Esophagus muscularis mucosa (tissue), 4 donors: ENCODE data around the gene ANO8. TPM values are rescaled to one million over a fixed set of nuclear protein-coding genes. Genes with fewer than 3 reads are reported as not detected.
A peak's percentile ranks its signal among the peaks of the same experiment; 100 is the strongest.
"Not testable (repeated sequence)": the region's sequence is repeated elsewhere in the genome, so short reads cannot be mapped to it uniquely, and the experiment has no call there.

Experiments
- DNase-seq: peaks from one replicate; pipeline ENCODE4 v3.0.0-alpha.2; 2017; ENCODE audit errors: extremely low spot score
- H3K27ac ChIP-seq, 4 donors: fragments of 200-600 bp; sonication (generic); replicated peaks in 1 of 4; 1 replicate in 3 of 4; 2 replicates in 1 of 4; pipeline ENCODE4 v1.5.1; 2016 to 2019; ENCODE audit warnings: mild to moderate bottlenecking in 1 of 4
- H3K27me3 ChIP-seq, 4 donors: fragments of 200-600 bp; sonication (generic); one replicate each; pipeline versions ENCODE4 v1.5.1 to v1.6.0; 2016 to 2019
- H3K36me3 ChIP-seq, 4 donors: fragments of 200-600 bp; sonication (generic); one replicate each; pipeline ENCODE4 v1.5.1; 2016 to 2019
- H3K4me1 ChIP-seq, 4 donors: fragments of 200-600 bp; sonication (generic); one replicate each; pipeline ENCODE4 v1.5.1; 2016 to 2019
- H3K4me3 ChIP-seq, 4 donors: fragments of 200-600 bp; sonication (generic); 1 replicate in 2 of 4; 2 replicates in 2 of 4; pipeline ENCODE4 v1.5.1; 2016 to 2019; ENCODE audit warnings: mild to moderate bottlenecking in 4 of 4, moderate library complexity in 1 of 4
- H3K9me3 ChIP-seq, 4 donors: fragments of 200-600 bp; sonication (generic); 1 replicate in 3 of 4; 2 replicates in 1 of 4; pipeline ENCODE4 v1.5.1; 2016 to 2019
- EP300 ChIP-seq: sonication (generic); formaldehyde crosslinking; IDR thresholded peaks from one replicate; pipeline ENCODE4 v1.6.1; 2017; ENCODE audit warnings: antibody characterized with exemption
- POLR2A ChIP-seq: fragments of 450-650 bp; IDR thresholded peaks from one replicate; pipeline ENCODE4 v1.6.1; 2017; ENCODE audit warnings: antibody characterized with exemption, moderate library complexity, mild to moderate bottlenecking, low read depth
- POLR2AphosphoS5 ChIP-seq, 2 donors: sonication (generic); formaldehyde crosslinking; IDR thresholded peaks; one replicate each; pipeline ENCODE4 v1.6.1; 2017; ENCODE audit warnings: antibody characterized with exemption in 2 of 2
- WGBS: methylation state at CpG from one replicate; pipeline ENCODE4 v1.1.5; 2018; 5-methylcytosine and 5-hydroxymethylcytosine counted together
- intact Hi-C: fragments of 100-400 bp; cut with DNase I; formaldehyde crosslinking; loops from one replicate; pipeline ENCODE4 v1.15.1; 2023
- total RNA-seq, 4 donors: library from RNA; depleted of rRNA; stranded (reverse); fragments of >200 nt; gene quantifications; one replicate each; pipeline versions ENCODE4 v1.1.0 to v1.2.1, GENCODE V29; 2016
- TF ChIP-seq, protein P1 (sequence below), 3 experiments: fragments of 200-600 bp in 2 of 3; fragments of 450-650 bp in 1 of 3; sonication (generic) in 2 of 3; IDR thresholded peaks; one replicate each; pipeline ENCODE4 v1.5.1; 2017 to 2019; ENCODE audit warnings: antibody characterized with exemption in 3 of 3, mild to moderate bottlenecking in 2 of 3, moderate library complexity in 1 of 3

The ANO8 gene
- total RNA-seq, 4 donors from 2014 or later, result 2.9 to 7.4 (median 4.0) TPM

DNA sequence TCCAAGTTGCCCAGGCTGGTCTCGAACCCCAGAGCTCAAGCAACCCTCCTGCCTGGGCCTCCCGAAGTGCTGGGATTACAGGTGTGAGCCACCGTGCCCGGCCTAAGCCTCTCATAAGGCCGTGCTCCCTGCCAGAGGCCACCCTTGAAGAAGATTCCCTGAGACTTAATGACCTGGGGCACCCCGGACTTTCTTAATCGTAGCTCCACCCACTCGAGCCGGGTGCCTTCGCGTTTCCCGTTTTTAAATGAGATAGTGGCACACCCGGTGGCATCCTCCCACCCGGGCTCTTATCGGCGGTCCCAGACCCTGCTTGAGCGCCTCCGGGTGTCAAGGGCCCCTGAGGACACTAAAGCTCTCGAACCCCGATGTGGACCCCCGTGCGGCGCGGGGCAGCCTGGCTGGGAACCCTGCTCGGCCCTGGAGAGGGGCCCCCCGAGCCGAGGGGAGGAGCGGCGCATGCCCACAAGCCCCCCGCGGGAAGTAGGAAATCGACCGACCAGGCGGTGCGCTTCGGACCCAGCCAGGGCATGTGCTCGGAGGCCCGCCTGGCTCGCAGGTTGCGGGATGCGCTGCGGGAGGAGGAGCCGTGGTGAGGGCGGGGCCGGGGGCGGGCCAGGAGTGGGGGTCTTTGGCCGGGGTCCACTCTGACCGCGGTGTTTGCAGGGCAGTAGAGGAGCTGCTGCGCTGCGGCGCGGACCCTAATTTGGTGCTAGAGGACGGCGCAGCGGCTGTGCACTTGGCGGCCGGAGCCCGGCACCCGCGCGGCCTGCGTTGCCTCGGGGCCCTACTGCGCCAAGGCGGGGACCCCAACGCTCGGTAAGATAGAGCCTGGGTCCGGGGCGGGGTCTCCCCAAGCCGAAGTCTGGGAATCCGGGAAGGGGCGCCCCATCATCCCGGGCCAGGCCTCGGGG is 53.0 kb downstream of the ANO8 start, which contains the start of gene ANKLE1:
ANKLE1 (plus strand) TSS at position 511 of the 914 bp plus-strand sequence; CDS start at position 531, 20 bp downstream.
- no peaks in the 10 kb centered on the region for H3K9me3 ChIP-seq
- H3K4me3 ChIP-seq, result peak within 1 kb of the TSS; percentile 35 to 57 (median 48)
- intact Hi-C loops, result loop anchor here (1.0 to 2.0 kb wide), 2 partner anchors 76 to 215 kb away; no protein-coding TSS in a partner anchor
- no peak within 1 kb of the TSS for H3K27ac ChIP-seq
- H3K27me3 ChIP-seq, result peaks cover 0 to 29% (median 12%) of the 10 kb centered on the region in 4 donors
- WGBS, result 8% methylated on average over 49 of the region's 75 CpGs
- TF ChIP-seq, protein P1, sequence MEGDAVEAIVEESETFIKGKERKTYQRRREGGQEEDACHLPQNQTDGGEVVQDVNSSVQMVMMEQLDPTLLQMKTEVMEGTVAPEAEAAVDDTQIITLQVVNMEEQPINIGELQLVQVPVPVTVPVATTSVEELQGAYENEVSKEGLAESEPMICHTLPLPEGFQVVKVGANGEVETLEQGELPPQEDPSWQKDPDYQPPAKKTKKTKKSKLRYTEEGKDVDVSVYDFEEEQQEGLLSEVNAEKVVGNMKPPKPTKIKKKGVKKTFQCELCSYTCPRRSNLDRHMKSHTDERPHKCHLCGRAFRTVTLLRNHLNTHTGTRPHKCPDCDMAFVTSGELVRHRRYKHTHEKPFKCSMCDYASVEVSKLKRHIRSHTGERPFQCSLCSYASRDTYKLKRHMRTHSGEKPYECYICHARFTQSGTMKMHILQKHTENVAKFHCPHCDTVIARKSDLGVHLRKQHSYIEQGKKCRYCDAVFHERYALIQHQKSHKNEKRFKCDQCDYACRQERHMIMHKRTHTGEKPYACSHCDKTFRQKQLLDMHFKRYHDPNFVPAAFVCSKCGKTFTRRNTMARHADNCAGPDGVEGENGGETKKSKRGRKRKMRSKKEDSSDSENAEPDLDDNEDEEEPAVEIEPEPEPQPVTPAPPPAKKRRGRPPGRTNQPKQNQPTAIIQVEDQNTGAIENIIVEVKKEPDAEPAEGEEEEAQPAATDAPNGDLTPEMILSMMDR (IDR thresholded peaks at IDR 0.05), result no peak
- TF ChIP-seq POLR2AphosphoS5 (IDR thresholded peaks at IDR 0.05) (no peak), EP300 (no peak), POLR2A (no peak)
- H3K4me1 ChIP-seq, result peaks cover 14 to 20% (median 18%) of the 10 kb centered on the region in 4 donors
- peaks cover 6 to 34% (median 27%) of the 10 kb centered on the region in 4 donors for H3K36me3 ChIP-seq
- no peak for DNase-seq

DNA sequence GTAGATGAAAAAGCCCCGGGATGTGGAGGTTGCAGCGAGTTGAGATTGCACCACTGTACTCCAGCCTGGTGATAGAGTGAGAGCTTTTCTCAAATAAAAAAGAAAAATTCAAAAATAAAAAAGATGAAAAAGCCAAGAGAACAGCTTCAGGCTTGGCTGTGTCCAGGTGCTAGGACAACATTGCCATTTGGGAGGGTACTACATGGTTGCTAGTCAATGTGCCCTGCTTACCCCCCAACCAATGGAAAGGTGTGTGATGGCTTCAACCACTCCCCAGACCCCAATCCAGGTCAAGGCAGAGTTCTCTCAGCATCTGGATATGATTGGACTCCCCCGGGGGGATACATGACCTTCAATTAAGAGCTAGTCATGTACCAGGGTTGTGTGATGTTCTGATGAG is 55.2 kb downstream of the ANO8 start:
- H3K4me3 ChIP-seq, result no peak overlapping the region
- WGBS, result 93% methylated on average over 3 of the region's 3 CpGs
- no peaks in the 10 kb centered on the region for H3K9me3 ChIP-seq
- no peak for DNase-seq
- intact Hi-C loops, result no loop called here
- H3K4me1 ChIP-seq, result peaks cover 14 to 20% (median 18%) of the 10 kb centered on the region in 4 donors
- peaks cover 0 to 29% (median 12%) of the 10 kb centered on the region in 4 donors for H3K27me3 ChIP-seq
- peaks cover 19 to 56% (median 49%) of the 10 kb centered on the region in 4 donors for H3K36me3 ChIP-seq
- TF ChIP-seq POLR2A, result no peak
- TF ChIP-seq EP300, result no peak
- TF ChIP-seq, protein P1 (IDR thresholded peaks at IDR 0.05), result no peak
- TF ChIP-seq POLR2AphosphoS5 (IDR thresholded peaks at IDR 0.05), result no peak
- H3K27ac ChIP-seq, result no peak overlapping the region

DNA sequence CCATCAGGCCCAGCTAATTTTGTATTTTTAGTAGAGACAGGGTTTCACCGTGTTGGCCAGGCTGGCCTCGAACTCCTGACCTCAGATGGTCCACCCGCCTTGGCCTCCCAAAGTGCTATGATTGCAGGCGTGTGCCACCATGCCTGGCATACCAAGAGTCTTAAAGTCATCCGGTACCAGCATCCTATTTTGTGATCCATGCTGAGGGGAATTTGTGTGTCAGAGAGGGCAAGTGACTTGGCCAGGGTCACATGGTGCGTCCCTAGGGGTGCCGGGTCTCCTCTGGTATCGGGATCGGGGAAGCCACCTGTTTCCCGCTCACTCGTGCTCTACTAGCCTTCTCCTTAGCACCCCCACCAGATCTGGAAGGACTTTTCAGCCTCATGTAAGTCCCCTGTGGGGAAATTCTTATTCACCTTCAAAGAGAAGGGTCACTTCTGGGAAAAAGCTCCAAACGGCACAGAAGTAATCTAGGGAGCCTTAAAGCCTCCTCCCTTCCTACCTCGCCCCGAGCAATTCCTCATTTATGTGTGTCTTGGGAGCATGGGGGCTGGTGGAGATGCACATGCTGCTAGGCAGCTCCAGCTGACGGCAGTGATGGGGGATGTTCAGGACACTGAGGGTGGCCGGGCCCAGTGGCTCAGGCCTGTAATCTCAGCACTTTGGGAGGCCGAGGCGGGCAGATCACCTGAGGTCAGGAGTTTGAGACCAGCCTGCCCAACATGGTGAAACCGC is 59.0 kb downstream of the ANO8 start:
- no peak overlapping the region for H3K4me3 ChIP-seq
- DNase-seq, result no peak
- no peak for TF ChIP-seq EP300
- no peak for TF ChIP-seq POLR2A
- TF ChIP-seq, protein P1 (IDR thresholded peaks at IDR 0.05), result no peak
- no peak for TF ChIP-seq POLR2AphosphoS5 (IDR thresholded peaks at IDR 0.05)
- peaks cover 53 to 94% (median 85%) of the 10 kb centered on the region in 4 donors for H3K36me3 ChIP-seq
- no peaks in the 10 kb centered on the region for H3K9me3 ChIP-seq
- H3K27me3 ChIP-seq, result peaks cover 0 to 1% (median 0%) of the 10 kb centered on the region in 4 donors
- no peak overlapping the region for H3K27ac ChIP-seq
- whole genome bisulfite sequencing, result 95% methylated on average over 15 of the region's 19 CpGs
- intact Hi-C loops, result no loop called here
- no peaks in the 10 kb centered on the region for H3K4me1 ChIP-seq

DNA sequence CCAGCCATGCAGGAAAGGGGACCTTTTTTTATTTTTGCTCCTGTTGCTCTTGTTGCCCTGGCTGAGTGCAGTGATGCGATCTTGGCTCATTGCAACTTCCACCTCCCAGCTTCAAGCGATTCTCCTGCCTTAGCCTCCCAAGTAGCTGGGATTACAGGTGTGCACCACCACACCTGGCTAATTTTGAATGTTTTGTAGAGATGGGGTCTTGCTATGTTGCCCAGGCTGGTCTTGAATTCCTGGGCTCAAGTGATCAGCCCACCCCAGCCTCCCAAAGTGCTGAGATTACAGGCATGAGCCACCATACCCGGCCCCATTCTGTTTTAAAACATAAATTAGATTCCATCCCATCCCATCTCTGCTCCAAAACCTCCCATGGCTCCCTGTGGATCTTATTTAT is 59.8 kb downstream of the ANO8 start:
- H3K27me3 ChIP-seq, H3K9me3 ChIP-seq, H3K27ac ChIP-seq, DNase-seq, H3K4me1 ChIP-seq, H3K4me3 ChIP-seq, intact Hi-C loops: not testable (repeated sequence)
- WGBS, result 98% methylated on average over 3 of the region's 3 CpGs
- H3K36me3 ChIP-seq, result peaks cover 59 to 100% (median 92%) of the 10 kb centered on the region in 4 donors

Other genes starting within 250 kb of the ANO8 start
- gene USE1, start 119.5 kb downstream of the ANO8 start, total RNA-seq, result 10 to 100 TPM; 20.7 to 26.2 (median 21.3) TPM
- 10 to 100 TPM in 1 of 4 donors, 1 to 10 TPM in 3; 6.3 to 18.8 (median 7.8) TPM for gene OCEL1, start 108.6 kb downstream of the ANO8 start, total RNA-seq
- gene NR2F6, start 88.9 kb downstream of the ANO8 start, total RNA-seq, result 10 to 100 TPM; 38.6 to 88.0 (median 61.2) TPM
- 10 to 100 TPM in 1 of 4 donors, 1 to 10 TPM in 3; 2.2 to 12.0 (median 6.3) TPM for gene USHBP1, start 70.1 kb downstream of the ANO8 start, total RNA-seq
- 10 to 100 TPM; 72.2 to 92.3 (median 82.5) TPM for gene BABAM1, start 67.4 kb downstream of the ANO8 start, total RNA-seq
- 1 to 10 TPM in 2 of 4 donors, under 1 TPM in 2; under 0.01 to 3.0 (median 0.88) TPM for gene ANKLE1, start 53.0 kb downstream of the ANO8 start, total RNA-seq
- gene ABHD8, start 31.4 kb downstream of the ANO8 start, total RNA-seq, result 10 to 100 TPM; 14.7 to 35.4 (median 28.1) TPM
- gene MRPL34, start 29.0 kb downstream of the ANO8 start, total RNA-seq, result 100 to 1,000 TPM; 131 to 173 (median 147) TPM
- gene DDA1, start 25.3 kb downstream of the ANO8 start, total RNA-seq, result 10 to 100 TPM; 12.0 to 25.4 (median 20.9) TPM
- 10 to 100 TPM in 2 of 4 donors, 1 to 10 TPM in 2; 8.7 to 13.3 (median 10.2) TPM for gene GTPBP3, start 2.7 kb upstream of the ANO8 start, total RNA-seq
- gene PLVAP, start 42.5 kb upstream of the ANO8 start, total RNA-seq, result 100 to 1,000 TPM in 3 of 4 donors, 10 to 100 TPM in 1; 37.4 to 155 (median 117) TPM
- not detected for gene CCDC194, start 59.3 kb upstream of the ANO8 start, total RNA-seq
- 10 to 100 TPM; 25.3 to 59.7 (median 51.0) TPM for gene BST2, start 70.8 kb upstream of the ANO8 start, total RNA-seq
- gene MVB12A, start 85.2 kb upstream of the ANO8 start, total RNA-seq, result 10 to 100 TPM; 24.5 to 66.1 (median 56.1) TPM
- gene TMEM221, start 113.8 kb upstream of the ANO8 start, total RNA-seq, result under 1 TPM in 2 of 4 donors, not detected in 2; 0.26 to 0.75 TPM
- gene NXNL1, start 126.1 kb upstream of the ANO8 start, total RNA-seq, result not detected
- gene SLC27A1, start 135.7 kb upstream of the ANO8 start, total RNA-seq, result 10 to 100 TPM; 15.9 to 26.1 (median 19.4) TPM
- 10 to 100 TPM; 39.0 to 75.5 (median 49.9) TPM for gene PGLS, start 176.8 kb upstream of the ANO8 start, total RNA-seq
- gene COLGALT1, start 220.8 kb upstream of the ANO8 start, total RNA-seq, result 10 to 100 TPM; 54.2 to 92.6 (median 61.5) TPM